Neuronal stem cell (in vitro differentiated cells): ENCODE results near the gene ACP6.
A peak's percentile ranks its signal among the peaks of the same experiment; 100 is the strongest.

ENCODE experiments used
- DNase-seq: peaks from one replicate; pipeline ENCODE4 v3.0.0-alpha.2; 2013; ENCODE audit warnings: low spot score
- H2AFZ ChIP-seq: one replicate; pipeline ENCODE4 v1.6.1; 2013; ENCODE audit warnings: mild to moderate bottlenecking, low read length, inconsistent platforms
- H2AK5ac ChIP-seq: 2 replicates; pipeline ENCODE4 v1.6.1; 2013; ENCODE audit warnings: low read depth, mild to moderate bottlenecking, inconsistent platforms, low read length, moderate library complexity, mixed read lengths
- H2BK120ac ChIP-seq: 2 replicates; pipeline ENCODE4 v1.6.1; 2013; ENCODE audit warnings: low read depth, mild to moderate bottlenecking, inconsistent platforms, low read length, moderate library complexity, mixed read lengths
- H2BK12ac ChIP-seq: one replicate; pipeline ENCODE4 v1.6.1; 2013; ENCODE audit warnings: low read length, inconsistent platforms
- H2BK15ac ChIP-seq: 2 replicates; pipeline ENCODE4 v1.6.1; 2013; ENCODE audit warnings: mild to moderate bottlenecking, low read length, inconsistent platforms, mixed read lengths
- H2BK5ac ChIP-seq: one replicate; pipeline ENCODE4 v1.6.1; 2013; ENCODE audit warnings: inconsistent platforms, mild to moderate bottlenecking, low read length, moderate library complexity
- H3K14ac ChIP-seq: one replicate; pipeline ENCODE4 v1.6.1; 2013; ENCODE audit warnings: low read length, inconsistent platforms
- H3K18ac ChIP-seq: 2 replicates; pipeline ENCODE4 v1.6.1; 2013; ENCODE audit warnings: low read length, inconsistent platforms
- H3K23ac ChIP-seq: 2 replicates; pipeline ENCODE4 v1.6.1; 2013; ENCODE audit warnings: low read depth, mild to moderate bottlenecking, mixed read lengths, low read length, inconsistent platforms; ENCODE audit not compliant: poor library complexity
- H3K27ac ChIP-seq: replicated peaks from 3 replicates; pipeline ENCODE4 v1.5.1; 2013; ENCODE audit warnings: low read length, inconsistent platforms
- H3K27me3 ChIP-seq, 3 experiments: 2 replicates each; pipeline ENCODE4 v1.6.1; 2013; ENCODE audit warnings: low read length in 3 of 3, mild to moderate bottlenecking in 2 of 3, inconsistent platforms in 1 of 3, low read depth in 1 of 3, mixed read lengths in 1 of 3, moderate library complexity in 1 of 3; ENCODE audit not compliant: control insufficient read depth in 3 of 3, insufficient read depth in 3 of 3
- H3K36me3 ChIP-seq, 2 donors: replicated peaks in 1 of 2; 2 replicates each; pipeline ENCODE4 v1.6.1; 2013; ENCODE audit warnings: low read length in 2 of 2; ENCODE audit not compliant: control insufficient read depth in 2 of 2, insufficient read depth in 2 of 2
- H3K4ac ChIP-seq: 2 replicates; pipeline ENCODE4 v1.6.1; 2013; ENCODE audit warnings: inconsistent platforms, mild to moderate bottlenecking, low read length, moderate library complexity
- H3K4me1 ChIP-seq, 2 donors: 1 replicate in 1 of 2; 2 replicates in 1 of 2; pipeline ENCODE4 v1.6.1; 2013; ENCODE audit warnings: low read length in 2 of 2, low read depth in 1 of 2; ENCODE audit not compliant: control insufficient read depth in 2 of 2, insufficient read depth in 1 of 2
- H3K4me2 ChIP-seq: one replicate; pipeline ENCODE4 v1.6.1; 2013; ENCODE audit warnings: mild to moderate bottlenecking, low read length, inconsistent platforms; ENCODE audit not compliant: insufficient read depth, poor library complexity, severe bottlenecking
- H3K4me3 ChIP-seq, 2 donors: 2 replicates each; pipeline ENCODE4 v1.5.1; 2013; ENCODE audit warnings: low read length in 2 of 2, mild to moderate bottlenecking in 2 of 2, inconsistent platforms in 1 of 2, moderate library complexity in 1 of 2
- H3K79me1 ChIP-seq: one replicate; pipeline ENCODE4 v1.6.1; 2013; ENCODE audit warnings: low read depth, mild to moderate bottlenecking, inconsistent platforms, low read length, moderate library complexity
- H3K9ac ChIP-seq: one replicate; pipeline ENCODE4 v1.6.1; 2013; ENCODE audit warnings: mild to moderate bottlenecking, low read depth, low read length, inconsistent platforms; ENCODE audit not compliant: poor library complexity
- H3K9me3 ChIP-seq, 2 donors: replicated peaks in 1 of 2; 2 replicates each; pipeline versions ENCODE3 to v1.6.1; 2013; ENCODE audit warnings: low read length in 2 of 2, mild to moderate bottlenecking in 2 of 2, inconsistent platforms in 1 of 2, low read depth in 1 of 2, mixed read lengths in 1 of 2, moderate library complexity in 1 of 2; ENCODE audit not compliant: control insufficient read depth in 2 of 2, insufficient read depth in 1 of 2
- H4K8ac ChIP-seq: one replicate; pipeline ENCODE4 v1.6.1; 2013; ENCODE audit warnings: low read depth, mild to moderate bottlenecking, inconsistent platforms, low read length, moderate library complexity
- H4K91ac ChIP-seq: one replicate; pipeline ENCODE4 v1.6.1; 2013; ENCODE audit warnings: low read length, low read depth, mild to moderate bottlenecking, inconsistent platforms; ENCODE audit not compliant: poor library complexity
- WGBS, 2 donors: extraction: QIAGEN DNeasy Blood & Tissue Kit; methylation state at CpG; one replicate each; pipeline ENCODE4 v1.1.7; 2013; ENCODE audit warnings: missing lambda C conversion rate in 2 of 2, mixed read lengths in 1 of 2; ENCODE audit not compliant: insufficient read length in 2 of 2, insufficient replicate concordance in 1 of 2; ENCODE audit errors: extremely low coverage in 2 of 2; 5-methylcytosine and 5-hydroxymethylcytosine counted together

The ACP6 gene

DNA sequence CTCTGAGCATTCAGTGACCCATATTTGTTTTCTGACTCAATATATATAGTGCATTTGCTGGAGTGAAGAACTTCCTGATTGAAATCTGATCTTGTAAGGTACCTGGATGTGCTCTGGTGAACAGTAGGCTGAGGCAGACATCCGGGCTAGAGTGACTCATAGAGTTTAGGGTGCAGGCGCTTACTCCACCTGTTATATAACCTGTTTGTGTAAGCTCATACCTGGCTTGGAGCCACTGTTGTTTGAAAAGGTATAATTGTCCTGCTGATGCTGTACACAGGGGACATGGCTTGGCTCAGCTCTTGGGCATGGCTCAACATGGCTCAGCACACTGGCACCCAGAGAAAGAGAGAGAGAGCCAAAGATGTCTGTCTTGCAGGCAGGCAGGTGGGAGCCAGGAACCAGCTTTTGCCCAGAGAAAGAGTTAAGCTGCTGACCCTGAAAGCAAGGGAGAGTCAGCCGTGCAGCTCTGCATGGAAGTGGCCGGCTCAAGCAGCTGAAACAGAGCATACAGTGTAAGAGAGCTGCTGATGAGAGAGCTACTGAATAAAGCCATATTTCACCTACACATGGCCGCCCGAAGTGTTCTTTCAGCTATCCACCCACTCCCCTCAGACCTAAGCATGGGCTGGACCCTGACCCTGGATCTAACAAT, 46.9 kb upstream of the ACP6 start:
- Histone ChIP-seq H2BK12ac (no peak overlapping the region), H3K14ac (no peak overlapping the region), H3K18ac (no peak overlapping the region), H3K4me3 (no peak overlapping the region), H3K27ac (no peak overlapping the region), H3K27me3 (no peaks in the 10 kb centered on the region), H2BK120ac (no peak overlapping the region), H2AK5ac (no peak overlapping the region), H3K4me2 (no peak overlapping the region), H4K8ac (no peak overlapping the region), H3K9me3 (peaks cover 15% of the 10 kb centered on the region in 2 donors), H3K36me3 (no peaks in the 10 kb centered on the region), H2BK5ac (no peak overlapping the region), H2AFZ (no peak overlapping the region), H3K4ac (no peak overlapping the region), H3K9ac (no peak overlapping the region), H3K79me1 (no peaks in the 10 kb centered on the region), H3K23ac (no peak overlapping the region), H4K91ac (no peak overlapping the region), H2BK15ac (no peak overlapping the region), H3K4me1 (no peaks in the 10 kb centered on the region)
- DNase-seq, result no peak
- no CpG with 5 or more reads among the region's 6 CpGs for WGBS, 2 donors

DNA sequence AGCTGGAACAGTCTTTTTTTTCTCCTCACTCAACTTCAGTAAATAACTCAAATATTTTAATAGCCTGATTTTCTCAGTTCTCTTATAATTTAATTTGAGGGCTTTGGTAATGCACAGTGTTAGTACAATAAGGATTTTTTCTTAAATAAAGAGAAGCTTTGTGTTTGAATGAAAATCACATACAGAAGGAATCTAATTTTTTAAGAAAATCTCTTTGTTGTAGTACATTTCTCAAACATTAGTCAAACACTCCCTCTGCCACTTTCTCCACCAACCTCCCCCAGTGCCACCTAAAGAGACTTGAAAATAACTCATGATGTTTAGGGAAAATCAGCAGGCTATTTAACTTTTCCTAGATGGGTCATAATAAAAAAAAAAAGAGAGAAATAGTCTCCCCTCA, 42.3 kb upstream of the ACP6 start:
- Histone ChIP-seq H3K79me1 (no peaks in the 10 kb centered on the region), H3K18ac (no peak overlapping the region), H3K4me3 (no peak overlapping the region), H3K23ac (no peak overlapping the region), H2BK15ac (no peak overlapping the region), H3K27me3 (no peaks in the 10 kb centered on the region), H2BK120ac (no peak overlapping the region), H3K36me3 (no peaks in the 10 kb centered on the region), H2AK5ac (no peak overlapping the region), H3K4ac (no peak overlapping the region), H2BK12ac (no peak overlapping the region), H3K9me3 (no peaks in the 10 kb centered on the region), H2BK5ac (no peak overlapping the region), H3K27ac (no peak overlapping the region), H3K4me1 (no peaks in the 10 kb centered on the region), H4K91ac (no peak overlapping the region), H3K14ac (no peak overlapping the region), H3K9ac (no peak overlapping the region), H3K4me2 (no peak overlapping the region), H2AFZ (no peak overlapping the region), H4K8ac (no peak overlapping the region)
- DNase-seq, result no peak

DNA sequence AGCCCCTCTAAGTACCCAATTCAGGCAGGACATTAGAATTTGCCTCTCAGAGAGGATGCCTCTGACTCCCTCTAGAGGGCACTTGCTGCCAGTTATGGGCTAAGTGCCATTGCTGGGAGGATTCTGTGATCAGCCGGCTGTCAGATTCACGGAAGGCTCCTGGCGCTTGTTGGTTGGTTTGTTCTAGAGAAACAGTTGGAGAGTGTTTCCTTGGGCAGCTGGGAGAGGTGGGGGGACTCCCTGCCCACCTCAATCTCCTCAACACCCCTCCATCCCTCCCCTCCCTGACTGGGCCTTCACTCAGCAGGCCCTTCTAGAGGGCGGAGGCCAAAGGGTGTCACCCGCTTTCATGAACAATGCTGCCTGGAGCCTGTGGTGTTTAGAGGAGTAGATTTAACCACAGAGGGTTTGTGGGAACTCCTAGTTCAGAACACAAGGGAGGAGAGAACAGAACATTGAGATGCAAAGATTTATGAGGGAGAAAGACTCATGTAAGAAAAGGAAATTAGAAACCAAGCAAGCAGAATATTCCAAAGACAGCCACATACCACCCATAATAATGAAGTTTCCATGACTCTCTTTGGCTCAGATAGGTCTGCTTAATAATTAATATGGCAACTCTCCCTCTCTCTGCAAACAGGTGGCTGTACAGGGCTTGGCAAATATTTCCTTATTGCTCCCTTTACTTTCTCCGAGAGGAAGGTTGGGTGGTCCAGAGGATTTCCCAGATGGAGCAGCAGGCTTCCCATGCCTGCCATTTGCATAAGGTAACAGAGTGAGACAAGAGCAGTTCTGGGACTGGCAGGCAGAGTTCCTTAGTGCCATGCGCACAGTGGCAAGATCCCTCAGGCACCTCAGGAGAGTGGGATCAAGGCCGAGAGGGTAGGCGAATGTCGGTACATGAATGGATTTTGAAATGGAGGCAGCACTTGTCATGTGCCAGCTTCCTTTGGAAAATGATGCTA, 30.0 kb upstream of the ACP6 start:
- peak; percentile 50 for DNase-seq
- no CpG with 5 or more reads among the region's 10 CpGs for WGBS, 2 donors
- Histone ChIP-seq H3K36me3 (no peaks in the 10 kb centered on the region), H3K4ac (no peak overlapping the region), H3K9ac (no peak overlapping the region), H4K91ac (no peak overlapping the region), H4K8ac (no peak overlapping the region), H2BK12ac (no peak overlapping the region), H2AFZ (peak overlapping the region; percentile 89), H3K4me2 (no peak overlapping the region), H3K27ac (no peak overlapping the region), H3K9me3 (no peaks in the 10 kb centered on the region), H3K4me3 (no peak overlapping the region), H3K18ac (peak overlapping the region; percentile 30), H2BK5ac (no peak overlapping the region), H3K14ac (no peak overlapping the region), H3K4me1 (peaks cover 2 to 13% of the 10 kb centered on the region in 2 donors), H3K79me1 (no peaks in the 10 kb centered on the region), H3K23ac (no peak overlapping the region), H3K27me3 (no peaks in the 10 kb centered on the region), H2BK15ac (no peak overlapping the region), H2AK5ac (no peak overlapping the region), H2BK120ac (no peak overlapping the region)

DNA sequence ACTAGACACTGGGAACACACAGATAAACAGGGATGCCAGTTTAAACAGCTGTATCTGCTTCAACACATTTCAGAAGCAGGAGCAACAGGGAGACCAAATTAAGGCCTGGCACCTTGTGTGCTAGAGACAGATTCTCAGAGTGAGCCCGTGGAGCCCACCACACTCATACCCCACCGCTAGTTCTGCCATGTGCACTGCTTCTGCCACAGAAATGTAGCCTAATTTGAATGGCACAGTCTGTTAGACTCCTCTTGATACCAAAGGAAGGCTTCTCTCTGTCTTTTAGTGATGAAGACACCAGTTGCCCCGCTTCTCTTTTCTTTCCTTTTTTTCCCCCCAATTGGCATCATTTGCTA, 29.3 kb upstream of the ACP6 start:
- no peak overlapping the region for H3K27ac ChIP-seq
- no peak for DNase-seq
- H3K4me3 ChIP-seq, result no peak overlapping the region
- no CpG with 5 or more reads among the region's 3 CpGs for WGBS, 2 donors
- H2AFZ ChIP-seq, result peak overlapping the region; percentile 89
- no peak overlapping the region for H3K23ac ChIP-seq
- no peak overlapping the region for H4K91ac ChIP-seq
- H2BK15ac ChIP-seq, result no peak overlapping the region
- no peak overlapping the region for H3K4me2 ChIP-seq
- no peaks in the 10 kb centered on the region for H3K27me3 ChIP-seq
- H3K4me1 ChIP-seq, result peaks cover 2 to 13% of the 10 kb centered on the region in 2 donors
- no peak overlapping the region for H4K8ac ChIP-seq
- no peak overlapping the region for H3K9ac ChIP-seq
- H2BK120ac ChIP-seq, result no peak overlapping the region
- no peaks in the 10 kb centered on the region for H3K36me3 ChIP-seq
- H3K79me1 ChIP-seq, result no peaks in the 10 kb centered on the region
- H3K18ac ChIP-seq, result no peak overlapping the region
- H2BK5ac ChIP-seq, result no peak overlapping the region
- H2AK5ac ChIP-seq, result no peak overlapping the region
- no peak overlapping the region for H3K14ac ChIP-seq
- H3K9me3 ChIP-seq, result no peaks in the 10 kb centered on the region
- no peak overlapping the region for H2BK12ac ChIP-seq
- no peak overlapping the region for H3K4ac ChIP-seq
